Smooth muscle cell (in vitro differentiated cells): ENCODE results near the gene FOXL2NB. TPM values are rescaled to one million over a fixed set of nuclear protein-coding genes. Genes with fewer than 3 reads are reported as not detected.
A peak's percentile ranks its signal among the peaks of the same experiment; 100 is the strongest.

Experiments used
- DNase-seq: peaks from one replicate; lab custom pipeline; 2025; ENCODE audit not compliant: unreplicated experiment; lab: John Stamatoyannopoulos, UW
- H2AFZ ChIP-seq: fragments of 200-600 bp; sonication (generic); 2 replicates; pipeline ENCODE4 v1.6.0; 2016; ENCODE audit warnings: antibody characterized with exemption, low read depth, mild to moderate bottlenecking
- H3F3A ChIP-seq: fragments of 200-600 bp; sonication (generic); 2 replicates; pipeline ENCODE4 v1.6.0; 2017; ENCODE audit warnings: antibody characterized with exemption, low read depth
- H3K27ac ChIP-seq: fragments of 200-600 bp; sonication (generic); 2 replicates; pipeline ENCODE4 v1.5.1; 2016; ENCODE audit warnings: low read depth, mild to moderate bottlenecking
- H3K27me3 ChIP-seq: fragments of 200-600 bp; sonication (generic); 2 replicates; pipeline ENCODE4 v1.6.1; 2016; ENCODE audit warnings: low read depth, mild to moderate bottlenecking
- H3K36me3 ChIP-seq: fragments of 200-600 bp; sonication (generic); 2 replicates; pipeline ENCODE4 v1.5.1; 2016; ENCODE audit warnings: low read depth
- H3K4me1 ChIP-seq: fragments of 200-600 bp; sonication (generic); 2 replicates; pipeline ENCODE4 v1.5.1; 2016; ENCODE audit warnings: low read depth
- H3K4me2 ChIP-seq: fragments of 200-600 bp; sonication (generic); 2 replicates; pipeline ENCODE4 v1.6.0; 2016; ENCODE audit warnings: mild to moderate bottlenecking
- H3K4me3 ChIP-seq: fragments of 200-600 bp; sonication (generic); 2 replicates; pipeline ENCODE4 v1.5.1; 2016; ENCODE audit warnings: mild to moderate bottlenecking
- H3K79me2 ChIP-seq: fragments of 200-600 bp; sonication (generic); 2 replicates; pipeline ENCODE4 v1.6.0; 2016; ENCODE audit warnings: low read depth, mild to moderate bottlenecking
- H3K9ac ChIP-seq: fragments of 200-600 bp; sonication (generic); 2 replicates; pipeline ENCODE4 v1.6.0; 2016; ENCODE audit warnings: low read depth
- H3K9me3 ChIP-seq: fragments of 200-600 bp; sonication (generic); replicated peaks from 2 replicates; pipeline ENCODE4 v1.5.1; 2016; ENCODE audit warnings: low read depth
- H4K20me1 ChIP-seq: fragments of 200-600 bp; sonication (generic); 2 replicates; pipeline ENCODE4 v1.6.0; 2016; ENCODE audit warnings: low read depth
- WGBS: methylation state at CpG from one replicate; pipeline ENCODE4 v1.1.7; 2016; ENCODE audit warnings: low lambda C conversion rate; 5-methylcytosine and 5-hydroxymethylcytosine counted together
- polyA plus RNA-seq: library from polyadenylated mRNA; unstranded; fragments of >200 nt; fragmentation: Nextera tagmentation; extraction: Ambion mirVana; gene quantifications from 2 replicates; pipeline ENCODE4 v1.2.1, GENCODE V29; 2016
- total RNA-seq: library from RNA; depleted of rRNA; stranded (reverse); fragments of >200 nt; gene quantifications from 2 replicates; pipeline ENCODE4 v1.2.3, GENCODE V29; 2014
- TF ChIP-seq, protein P1 (sequence below): fragments of 200-600 bp; sonication (generic); IDR thresholded peaks from 2 replicates; pipeline ENCODE4 v1.5.1; 2017; ENCODE audit warnings: borderline replicate concordance, mild to moderate bottlenecking, antibody characterized with exemption; ENCODE audit not compliant: insufficient read depth, poor library complexity, severe bottlenecking

FOXL2NB gene
- total and polyA plus RNA-seq, 2 experiments from 2014 or later: not detected

DNA sequence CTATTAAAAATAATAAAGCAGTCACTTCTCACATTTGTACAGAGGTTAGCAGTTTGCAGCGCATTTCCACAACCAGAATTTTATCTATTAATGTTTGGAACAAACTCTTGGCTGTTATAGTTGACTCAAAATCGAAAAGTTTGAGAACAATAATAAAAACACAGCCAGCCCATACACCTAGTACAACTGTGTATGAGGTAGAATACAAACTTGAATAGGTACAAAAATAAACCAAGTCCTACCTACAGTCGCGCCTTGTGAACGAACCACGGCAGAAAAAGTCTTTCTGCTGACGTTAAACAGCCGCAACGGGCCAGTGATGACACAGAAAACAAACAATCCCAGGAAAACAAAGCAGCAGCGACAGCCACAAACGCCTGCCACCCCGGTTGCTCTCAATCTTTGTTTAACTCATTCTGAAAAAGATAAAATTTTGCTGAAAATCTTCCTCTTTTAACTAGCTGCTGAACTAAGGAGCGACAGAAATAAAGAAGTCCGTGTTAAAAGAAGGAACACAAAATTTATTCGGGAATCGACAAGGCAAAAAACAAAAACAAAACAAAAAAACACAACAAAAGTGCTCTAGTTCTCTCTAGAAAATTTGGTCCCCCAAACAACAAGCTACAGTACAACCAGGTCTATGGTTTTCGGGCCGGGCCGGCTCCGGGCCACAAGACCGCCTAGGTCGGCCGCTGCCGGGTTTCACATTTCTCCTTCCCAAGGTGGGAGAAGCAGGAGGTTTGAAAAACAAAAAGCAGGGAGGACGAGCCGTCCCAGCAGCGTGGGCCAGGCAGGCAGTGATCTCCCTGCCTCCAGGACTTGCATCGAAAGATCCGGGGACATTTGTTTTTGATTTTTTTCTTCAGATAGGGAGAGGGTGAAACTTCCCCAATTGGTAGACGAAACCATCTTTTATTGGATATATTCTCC, 3.0 kb upstream of the FOXL2NB start:
- H2AFZ ChIP-seq: no peak overlapping the region
- no peak overlapping the region for H3K4me2 ChIP-seq
- no peaks in the 10 kb centered on the region for H3K36me3 ChIP-seq
- H3K27me3 ChIP-seq: peaks cover 99% of the 10 kb centered on the region
- no peak overlapping the region for H3K9ac ChIP-seq
- peak overlapping the region; percentile 30 for H3K4me3 ChIP-seq
- H3F3A ChIP-seq: no peaks in the 10 kb centered on the region
- H3K79me2 ChIP-seq: no peaks in the 10 kb centered on the region
- no peak overlapping the region for H3K27ac ChIP-seq
- TF ChIP-seq, protein P1, sequence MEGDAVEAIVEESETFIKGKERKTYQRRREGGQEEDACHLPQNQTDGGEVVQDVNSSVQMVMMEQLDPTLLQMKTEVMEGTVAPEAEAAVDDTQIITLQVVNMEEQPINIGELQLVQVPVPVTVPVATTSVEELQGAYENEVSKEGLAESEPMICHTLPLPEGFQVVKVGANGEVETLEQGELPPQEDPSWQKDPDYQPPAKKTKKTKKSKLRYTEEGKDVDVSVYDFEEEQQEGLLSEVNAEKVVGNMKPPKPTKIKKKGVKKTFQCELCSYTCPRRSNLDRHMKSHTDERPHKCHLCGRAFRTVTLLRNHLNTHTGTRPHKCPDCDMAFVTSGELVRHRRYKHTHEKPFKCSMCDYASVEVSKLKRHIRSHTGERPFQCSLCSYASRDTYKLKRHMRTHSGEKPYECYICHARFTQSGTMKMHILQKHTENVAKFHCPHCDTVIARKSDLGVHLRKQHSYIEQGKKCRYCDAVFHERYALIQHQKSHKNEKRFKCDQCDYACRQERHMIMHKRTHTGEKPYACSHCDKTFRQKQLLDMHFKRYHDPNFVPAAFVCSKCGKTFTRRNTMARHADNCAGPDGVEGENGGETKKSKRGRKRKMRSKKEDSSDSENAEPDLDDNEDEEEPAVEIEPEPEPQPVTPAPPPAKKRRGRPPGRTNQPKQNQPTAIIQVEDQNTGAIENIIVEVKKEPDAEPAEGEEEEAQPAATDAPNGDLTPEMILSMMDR: no peak
- H4K20me1 ChIP-seq: no peaks in the 10 kb centered on the region
- peaks cover 33% of the 10 kb centered on the region for H3K4me1 ChIP-seq
- H3K9me3 ChIP-seq: no peaks in the 10 kb centered on the region
- WGBS: 6% methylated on average over 30 of the region's 30 CpGs
- no peak for DNase-seq

GRCh38 chr3:138944654-138944928, 2.4 kb upstream of the FOXL2NB start:
- Histone ChIP-seq H3K4me3 (peak overlapping the region; percentile 30), H3K9me3 (no peaks in the 10 kb centered on the region), H3K79me2 (no peaks in the 10 kb centered on the region), H3F3A (no peaks in the 10 kb centered on the region), H2AFZ (no peak overlapping the region), H4K20me1 (no peaks in the 10 kb centered on the region), H3K4me1 (peaks cover 32% of the 10 kb centered on the region), H3K9ac (no peak overlapping the region), H3K4me2 (peak overlapping the region; percentile 81), H3K36me3 (no peaks in the 10 kb centered on the region), H3K27ac (no peak overlapping the region), H3K27me3 (peaks cover 99% of the 10 kb centered on the region)
- no peak for DNase-seq
- TF ChIP-seq, protein P1: no peak
- WGBS: 3% methylated on average over 12 of the region's 12 CpGs

DNA sequence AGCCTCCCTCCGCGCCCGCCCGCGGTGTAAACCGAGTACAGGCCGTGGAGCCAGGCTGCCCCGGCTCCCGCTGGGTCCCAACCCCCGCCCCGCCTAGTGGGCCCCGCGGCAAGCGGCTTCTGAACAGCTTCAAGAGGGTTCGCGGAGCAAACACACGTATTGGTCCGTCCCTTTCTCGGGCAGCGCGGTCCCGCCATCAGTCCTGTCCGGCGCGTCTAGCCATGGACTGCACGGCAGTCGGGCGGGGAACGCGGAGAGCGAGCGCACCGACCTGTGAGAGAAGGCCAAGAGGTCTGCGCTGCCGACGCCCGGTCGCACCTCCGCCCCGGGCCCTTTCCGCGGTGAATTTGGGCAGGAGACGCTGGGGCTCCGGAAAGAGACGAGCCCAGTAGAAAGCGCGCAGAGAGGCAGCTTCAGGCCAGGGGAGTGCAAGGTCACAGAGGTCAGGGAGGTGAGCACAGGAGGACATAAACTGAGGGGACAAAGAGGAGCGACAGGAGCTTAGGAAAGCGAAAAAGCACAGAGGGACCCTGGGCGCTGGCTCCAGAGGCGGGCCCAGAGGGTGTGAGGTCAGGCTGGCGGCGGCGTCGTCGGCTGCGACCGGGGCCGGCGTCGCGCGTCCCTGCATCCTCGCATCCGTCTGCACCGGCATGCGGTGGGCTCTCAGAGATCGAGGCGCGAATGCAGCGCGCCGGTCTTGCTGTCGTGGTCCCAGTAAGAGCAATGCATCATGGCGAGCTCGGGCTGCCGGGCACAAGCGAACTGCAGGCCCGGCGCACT, 1.9 kb upstream of the FOXL2NB start:
- no peak overlapping the region for H3K9ac ChIP-seq
- H2AFZ ChIP-seq: peak overlapping the region; percentile 43
- H3K79me2 ChIP-seq: no peaks in the 10 kb centered on the region
- no peaks in the 10 kb centered on the region for H3K9me3 ChIP-seq
- H4K20me1 ChIP-seq: no peaks in the 10 kb centered on the region
- no peaks in the 10 kb centered on the region for H3F3A ChIP-seq
- 1% methylated on average over 69 of the region's 80 CpGs for WGBS
- peak overlapping the region; percentile 81 for H3K4me2 ChIP-seq
- no peaks in the 10 kb centered on the region for H3K36me3 ChIP-seq
- TF ChIP-seq, protein P1: no peak
- H3K27me3 ChIP-seq: peaks cover 99% of the 10 kb centered on the region
- H3K4me3 ChIP-seq: peak overlapping the region; percentile 30
- DNase-seq: no peak
- no peak overlapping the region for H3K27ac ChIP-seq
- peaks cover 30% of the 10 kb centered on the region for H3K4me1 ChIP-seq
